HEK293 (cell line): Measurements from ENCODE around the gene NAPSA.
A peak's percentile ranks its signal among the peaks of the same experiment; 100 is the strongest.

Experiments used
- CTCF ChIA-PET: fragments of 350-600 bp; formaldehyde crosslinking; extraction: SDS; loops from one replicate; lab custom pipeline; 2021; ENCODE audit warnings: antibody characterized with exemption; lab: Yijun Ruan, JAX
- POLR2A ChIA-PET: fragments of 300-600 bp; formaldehyde crosslinking; extraction: SDS; loops from one replicate; lab custom pipeline; 2020; ENCODE audit warnings: antibody characterized with exemption, inconsistent platforms; lab: Yijun Ruan, JAX
- H3K27ac ChIP-seq: fragments of 200-500 bp; sonication (Bioruptor generic); 2 replicates; pipeline ENCODE4 v1.5.1; 2014; ENCODE audit warnings: low read depth, low read length, control low read depth, inconsistent platforms; ENCODE audit errors: extremely low read depth
- H3K36me3 ChIP-seq, 2 experiments: fragments of 200-500 bp in 1 of 2; sonication (Bioruptor generic) in 1 of 2; 1 replicate in 1 of 2; 2 replicates in 1 of 2; pipeline ENCODE4 v1.5.1; 2014 to 2017; ENCODE audit warnings: inconsistent platforms in 2 of 2, low read length in 2 of 2; ENCODE audit not compliant: control insufficient read depth in 2 of 2, insufficient read depth in 1 of 2
- H3K4me1 ChIP-seq: fragments of 200-500 bp; sonication (Bioruptor generic); 2 replicates; pipeline ENCODE4 v1.5.1; 2014; ENCODE audit warnings: mild to moderate bottlenecking, low read length, inconsistent platforms; ENCODE audit not compliant: control insufficient read depth, insufficient read depth
- H3K4me3 ChIP-seq: 2 replicates; pipeline ENCODE4 v1.5.1; 2011; ENCODE audit warnings: low read depth, mild to moderate bottlenecking, control low read depth, low read length, moderate library complexity
- H3K9me3 ChIP-seq: fragments of 200-500 bp; sonication (Bioruptor generic); 2 replicates; pipeline ENCODE4 v1.5.1; 2014; ENCODE audit warnings: low read depth, low read length, inconsistent platforms; ENCODE audit not compliant: control insufficient read depth, insufficient read depth
- ZBTB48 ChIP-seq: fragments of 450-650 bp; formaldehyde crosslinking; IDR thresholded peaks from 2 replicates; pipeline ENCODE4 v1.5.1; 2016; ENCODE audit warnings: missing biosample characterization, missing genetic modification characterization
- ZFP41 ChIP-seq: fragments of 450-650 bp; formaldehyde crosslinking; IDR thresholded peaks from 2 replicates; pipeline ENCODE4 v1.5.1; 2016; ENCODE audit warnings: missing biosample characterization, missing genetic modification characterization, borderline replicate concordance
- ZNF223 ChIP-seq: fragments of 450-650 bp; formaldehyde crosslinking; IDR thresholded peaks from 2 replicates; pipeline ENCODE4 v1.5.1; 2016; ENCODE audit warnings: missing biosample characterization, missing genetic modification characterization
- ZNF311 ChIP-seq: fragments of 450-650 bp; formaldehyde crosslinking; IDR thresholded peaks from 2 replicates; pipeline ENCODE4 v1.5.1; 2017; ENCODE audit warnings: missing biosample characterization, missing genetic modification characterization, borderline replicate concordance
- ZNF366 ChIP-seq: fragments of 450-650 bp; formaldehyde crosslinking; conservative IDR thresholded peaks from 2 replicates; pipeline ENCODE4 v1.5.1; 2016; ENCODE audit warnings: missing biosample characterization, missing genetic modification characterization
- ZNF398 ChIP-seq: fragments of 450-650 bp; formaldehyde crosslinking; IDR thresholded peaks from 2 replicates; pipeline ENCODE4 v1.5.1; 2017; ENCODE audit warnings: missing biosample characterization, missing genetic modification characterization
- ZNF529 ChIP-seq: fragments of 450-650 bp; formaldehyde crosslinking; IDR thresholded peaks from 2 replicates; pipeline ENCODE4 v1.5.1; 2017; ENCODE audit warnings: missing genetic modification characterization, missing biosample characterization; ENCODE audit not compliant: insufficient replicate concordance
- ZNF558 ChIP-seq: fragments of 450-650 bp; formaldehyde crosslinking; IDR thresholded peaks from 2 replicates; pipeline ENCODE4 v1.5.1; 2016; ENCODE audit warnings: missing biosample characterization, missing genetic modification characterization
- ZNF561 ChIP-seq: fragments of 450-650 bp; IDR thresholded peaks from 2 replicates; pipeline ENCODE4 v1.5.1; 2018; ENCODE audit warnings: missing biosample characterization, missing genetic modification characterization, borderline replicate concordance
- ZNF747 ChIP-seq: fragments of 450-650 bp; formaldehyde crosslinking; IDR thresholded peaks from 2 replicates; pipeline ENCODE4 v1.5.1; 2016; ENCODE audit warnings: missing biosample characterization, missing genetic modification characterization

Gene NAPSA

GRCh38 chr19:50309396-50310125, 55.9 kb downstream of the NAPSA start:
- TF ChIP-seq ZNF311 (tag by site-specific recombination) = no peak
- no peak for TF ChIP-seq ZNF223 (tag by site-specific recombination)
- no peak for TF ChIP-seq ZNF398 (tag by site-specific recombination)
- no peak for TF ChIP-seq ZFP41 (tag by site-specific recombination)
- peak; percentile 68; the same call in 1 of the 2 replicates for TF ChIP-seq ZNF366 (tag by site-specific recombination)
- TF ChIP-seq ZNF561 (tag by site-specific recombination) = no peak
- TF ChIP-seq ZNF558 (tag by site-specific recombination) = no peak
- H3K4me1 ChIP-seq = peaks cover 6% of the 10 kb centered on the region; the same call in 1 of the 2 replicates
- no peaks in the 10 kb centered on the region for H3K36me3 ChIP-seq
- CTCF ChIA-PET = interaction anchor here (0.5 kb wide), 1 partner anchor 250 kb away, joined by 3 read pairs; no protein-coding TSS in a partner anchor
- no peaks in the 10 kb centered on the region for H3K9me3 ChIP-seq
- H3K4me3 ChIP-seq = no peak overlapping the region
- POLR2A ChIA-PET = no interaction called here
- H3K27ac ChIP-seq = no peak overlapping the region

GRCh38 chr19:50308991-50309390, 56.4 kb downstream of the NAPSA start:
- no peaks in the 10 kb centered on the region for H3K36me3 ChIP-seq
- no peaks in the 10 kb centered on the region for H3K9me3 ChIP-seq
- H3K4me1 ChIP-seq = peaks cover 4% of the 10 kb centered on the region; the same call in 1 of the 2 replicates
- TF ChIP-seq ZNF529 (no peak), ZNF366 (tag by site-specific recombination) (no peak), ZNF747 (no peak), ZBTB48 (tag by site-specific recombination) (no peak)
- ChIA-PET POLR2A (no interaction called here), CTCF (no interaction called here)
- H3K27ac ChIP-seq = no peak overlapping the region
- no peak overlapping the region for H3K4me3 ChIP-seq
